GM12874 (cell line): ENCODE data around the gene PXDN.

Experiments used
- CTCF ChIP-seq: IDR thresholded peaks from 2 replicates; pipeline ENCODE4 v1.5.1; 2011; ENCODE audit warnings: low read depth, mild to moderate bottlenecking, control low read depth, low read length, moderate library complexity; ENCODE audit not compliant: insufficient read depth

The PXDN gene

DNA sequence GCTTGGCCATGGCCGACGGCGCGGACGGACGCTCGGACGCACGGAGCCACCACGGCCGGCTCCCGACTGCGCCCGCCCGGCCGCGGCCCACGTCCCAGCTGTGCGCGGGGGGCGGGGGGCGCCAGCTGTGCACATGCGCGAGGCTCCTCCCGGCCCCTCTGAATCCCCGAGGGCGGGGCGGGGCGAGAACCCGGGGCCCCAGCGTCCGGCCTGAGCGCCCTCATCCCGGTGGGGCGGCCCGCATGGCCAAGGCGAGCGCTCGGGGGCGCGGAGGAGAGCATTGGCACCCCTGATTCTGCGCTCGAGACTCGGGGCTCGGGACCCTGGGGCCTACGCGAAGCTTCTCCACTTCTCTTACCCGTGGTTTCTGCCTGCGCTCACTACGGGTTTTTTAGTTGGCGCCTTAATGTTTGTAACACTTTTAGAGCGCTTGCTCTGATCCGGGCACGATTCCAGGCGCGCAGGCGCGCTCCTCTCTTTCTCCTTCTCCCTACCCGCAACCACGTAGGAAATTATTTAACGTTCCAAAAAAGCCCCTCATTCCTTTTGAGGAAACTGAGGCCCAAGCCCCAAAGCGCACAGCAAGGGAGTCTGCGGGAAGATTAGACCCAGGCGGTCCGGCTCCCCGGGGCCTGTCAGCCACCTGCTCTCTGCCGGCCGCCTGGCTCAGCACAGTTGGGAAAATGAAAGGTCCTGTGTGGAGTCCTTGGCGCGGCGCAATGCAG is at the start of gene PXDN:
Gene PXDN, minus strand, starts transcription at position 70 of the 725 bp plus-strand sequence. Its CDS starts 60 bp downstream, at position 10.
- TF ChIP-seq CTCF: no peak

GRCh38 chr2:1793868-1794445 is 49.6 kb upstream of the PXDN start:
- no peak for TF ChIP-seq CTCF

GRCh38 chr2:1793001-1793867 is 48.9 kb upstream of the PXDN start:
- TF ChIP-seq CTCF: no peak

DNA sequence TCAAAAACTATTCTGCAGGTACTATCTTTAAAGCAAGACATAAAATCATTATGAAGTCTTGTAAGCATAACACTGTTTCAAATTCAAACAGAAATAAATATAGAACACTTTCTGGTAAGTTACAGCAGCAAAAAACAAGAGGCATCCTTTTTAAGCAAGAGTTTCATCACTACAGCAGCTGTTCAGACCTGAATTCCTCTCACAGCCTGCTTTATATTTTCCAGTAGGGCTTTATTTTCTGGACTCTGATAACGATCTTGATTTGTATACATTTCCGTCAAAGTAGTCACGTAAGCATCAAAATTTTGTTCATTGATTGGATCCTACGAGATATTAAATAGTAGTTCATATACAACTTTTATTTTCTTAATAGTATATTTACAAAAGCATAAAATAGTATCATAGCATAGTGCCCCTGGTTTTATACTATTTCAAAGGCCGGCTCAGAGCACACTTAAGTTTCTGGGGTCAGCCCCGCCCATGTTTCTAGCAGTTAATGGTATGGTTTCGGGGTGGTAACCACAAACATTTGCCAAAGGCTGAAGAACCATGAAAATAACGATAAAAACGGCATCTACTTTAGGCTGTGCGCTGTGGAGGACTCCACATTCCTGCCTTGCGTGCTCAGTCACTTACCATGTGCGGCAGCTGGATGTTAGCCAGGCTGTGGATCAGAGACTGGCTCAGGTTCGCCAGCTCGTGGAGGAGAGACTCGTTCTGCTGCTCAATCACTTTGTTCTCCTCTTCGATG is 47.5 kb upstream of the PXDN start:
- no peak for TF ChIP-seq CTCF

GRCh38 chr2:1791006-1791605 is 46.8 kb upstream of the PXDN start:
- TF ChIP-seq CTCF: no peak

- no peak for TF ChIP-seq CTCF
Observed at GRCh38 chr2:1790473-1790872, 46.2 kb upstream of the PXDN start.
